SH-SY5Y (cell line): ENCODE results near the gene AKAP6.

Experiments used
- GATA2 ChIP-seq: IDR thresholded peaks from 2 replicates; pipeline ENCODE4 v1.6.1; 2011; ENCODE audit warnings: mild to moderate bottlenecking, low read depth, low read length
- GATA3 ChIP-seq: IDR thresholded peaks from 2 replicates; pipeline ENCODE4 v1.6.1; 2011; ENCODE audit warnings: low read depth, mild to moderate bottlenecking, low read length, moderate library complexity

Gene AKAP6

GRCh38 chr14:32546246-32546645 is 217.1 kb downstream of the AKAP6 start:
- TF ChIP-seq GATA2: no peak
- TF ChIP-seq GATA3: no peak

- TF ChIP-seq GATA3 (no peak), GATA2 (no peak)
These were observed 223.7 kb downstream of the AKAP6 start for GRCh38 chr14:32552766-32553165.

GRCh38 chr14:32559048-32559447 is 229.9 kb downstream of the AKAP6 start:
- TF ChIP-seq GATA3 (no peak), GATA2 (no peak)

GRCh38 chr14:32559590-32559989 is 230.5 kb downstream of the AKAP6 start:
- TF ChIP-seq GATA3: no peak
- TF ChIP-seq GATA2: no peak

GRCh38 chr14:32560209-32560857 is 231.2 kb downstream of the AKAP6 start:
- TF ChIP-seq GATA3: no peak
- no peak for TF ChIP-seq GATA2

- no peak for TF ChIP-seq GATA2
- TF ChIP-seq GATA3: no peak
These were observed 232.4 kb downstream of the AKAP6 start for GRCh38 chr14:32561520-32561919.

- no peak for TF ChIP-seq GATA3
- TF ChIP-seq GATA2: no peak
These were observed 235.5 kb downstream of the AKAP6 start for GRCh38 chr14:32564596-32564995.

- no peak for TF ChIP-seq GATA3
- TF ChIP-seq GATA2: no peak
These were observed 236.2 kb downstream of the AKAP6 start for GRCh38 chr14:32565256-32565655.

- TF ChIP-seq GATA3 (no peak), GATA2 (no peak)
These were observed 238.7 kb downstream of the AKAP6 start for GRCh38 chr14:32567543-32568384.

- TF ChIP-seq GATA2 (no peak), GATA3 (no peak)
These were observed 242.5 kb downstream of the AKAP6 start for GRCh38 chr14:32571551-32571950.

GRCh38 chr14:32571995-32572866 is 243.1 kb downstream of the AKAP6 start:
- TF ChIP-seq GATA2: no peak
- no peak for TF ChIP-seq GATA3

- TF ChIP-seq GATA2: no peak
- TF ChIP-seq GATA3: no peak
These were observed 243.7 kb downstream of the AKAP6 start for GRCh38 chr14:32572867-32573150.

GRCh38 chr14:32574269-32574668 is 245.2 kb downstream of the AKAP6 start:
- TF ChIP-seq GATA2 (no peak), GATA3 (no peak)

- TF ChIP-seq GATA2 (no peak), GATA3 (no peak)
These were observed 247.1 kb downstream of the AKAP6 start for GRCh38 chr14:32576088-32576795.
